Fibroblast of mammary gland (primary cell): Measurements from ENCODE around the gene MYO15A.
"Not testable (repeated sequence)": the region's sequence is repeated elsewhere in the genome, so short reads cannot be mapped to it uniquely, and the experiment has no call there.

Experiments used
- DNase-seq: peaks from one replicate; pipeline ENCODE4 v3.0.0-alpha.2; 2010; ENCODE audit warnings: low read depth
- H3K4me3 ChIP-seq: 2 replicates; pipeline ENCODE4 v1.5.1; 2011; ENCODE audit warnings: low read depth, mild to moderate bottlenecking, low read length, moderate library complexity; ENCODE audit not compliant: control insufficient read depth
- TF ChIP-seq, protein P1 (sequence below): conservative IDR thresholded peaks from 2 replicates; pipeline ENCODE4 v1.5.1; 2011; ENCODE audit warnings: low read depth, low read length, inconsistent platforms; ENCODE audit not compliant: control insufficient read depth, insufficient read depth

The MYO15A gene

DNA sequence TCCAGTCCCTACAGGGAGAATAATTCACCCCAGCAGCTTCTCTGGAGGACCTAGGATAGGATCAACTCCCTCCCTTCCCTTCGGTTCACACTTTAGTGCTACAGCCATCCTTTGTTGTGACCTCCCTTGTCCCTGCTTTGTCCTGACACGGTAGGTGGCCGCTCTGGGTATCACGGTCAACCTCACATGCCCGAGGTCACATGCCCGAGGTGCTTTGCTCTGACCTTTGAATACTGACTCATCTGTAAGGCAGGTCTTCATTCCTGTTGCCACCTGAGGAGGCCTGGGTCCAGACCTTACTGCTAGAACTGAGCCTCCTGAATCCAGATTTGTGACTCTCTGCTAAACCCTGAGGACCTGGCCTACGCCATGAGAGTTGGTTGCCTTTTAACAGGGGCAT lies 94.8 kb downstream of the MYO15A start:
- no peak for DNase-seq
- H3K4me3 ChIP-seq, result no peak overlapping the region
- TF ChIP-seq, protein P1, sequence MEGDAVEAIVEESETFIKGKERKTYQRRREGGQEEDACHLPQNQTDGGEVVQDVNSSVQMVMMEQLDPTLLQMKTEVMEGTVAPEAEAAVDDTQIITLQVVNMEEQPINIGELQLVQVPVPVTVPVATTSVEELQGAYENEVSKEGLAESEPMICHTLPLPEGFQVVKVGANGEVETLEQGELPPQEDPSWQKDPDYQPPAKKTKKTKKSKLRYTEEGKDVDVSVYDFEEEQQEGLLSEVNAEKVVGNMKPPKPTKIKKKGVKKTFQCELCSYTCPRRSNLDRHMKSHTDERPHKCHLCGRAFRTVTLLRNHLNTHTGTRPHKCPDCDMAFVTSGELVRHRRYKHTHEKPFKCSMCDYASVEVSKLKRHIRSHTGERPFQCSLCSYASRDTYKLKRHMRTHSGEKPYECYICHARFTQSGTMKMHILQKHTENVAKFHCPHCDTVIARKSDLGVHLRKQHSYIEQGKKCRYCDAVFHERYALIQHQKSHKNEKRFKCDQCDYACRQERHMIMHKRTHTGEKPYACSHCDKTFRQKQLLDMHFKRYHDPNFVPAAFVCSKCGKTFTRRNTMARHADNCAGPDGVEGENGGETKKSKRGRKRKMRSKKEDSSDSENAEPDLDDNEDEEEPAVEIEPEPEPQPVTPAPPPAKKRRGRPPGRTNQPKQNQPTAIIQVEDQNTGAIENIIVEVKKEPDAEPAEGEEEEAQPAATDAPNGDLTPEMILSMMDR, result no peak

DNA sequence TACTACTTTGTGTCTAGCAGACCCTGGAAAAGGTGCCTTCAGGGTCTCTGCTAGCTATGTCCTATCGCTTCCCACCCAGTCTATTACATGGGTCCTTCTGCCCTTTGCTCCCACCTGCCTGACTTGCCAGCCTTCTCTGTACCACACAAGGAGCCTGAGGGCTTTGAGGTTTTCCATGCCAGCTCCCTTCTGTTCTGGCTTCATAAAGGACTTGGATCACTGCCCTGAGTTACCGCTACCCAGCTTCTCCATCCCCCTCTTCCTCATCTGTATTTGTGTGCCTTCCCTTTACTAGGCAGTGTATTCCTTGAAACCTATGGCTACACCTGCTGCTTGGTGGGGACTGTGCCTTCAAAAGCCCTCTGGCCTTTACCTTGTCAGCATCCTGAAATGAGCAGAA lies 97.3 kb downstream of the MYO15A start:
- TF ChIP-seq, protein P1, result no peak
- DNase-seq, result no peak
- no peak overlapping the region for H3K4me3 ChIP-seq

DNA sequence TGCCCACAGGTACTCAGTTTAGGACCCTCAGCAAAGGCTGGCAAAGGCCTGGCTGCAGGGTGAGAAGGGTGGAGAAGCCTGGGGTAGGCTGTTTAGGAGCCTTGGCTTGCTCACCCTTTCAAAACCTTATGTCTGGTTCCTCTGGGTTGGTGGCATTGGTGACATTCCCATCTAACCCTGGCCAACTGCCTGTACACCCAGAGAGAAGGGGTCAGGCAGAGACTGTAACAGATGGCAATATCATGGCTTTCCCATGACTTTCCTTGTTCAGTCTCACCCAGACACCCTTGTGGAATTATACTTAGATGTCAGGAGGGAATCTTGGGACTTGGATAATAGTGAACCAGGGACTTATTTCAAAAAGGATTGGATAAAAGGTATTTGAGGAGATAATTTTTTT lies 98.4 kb downstream of the MYO15A start:
- DNase-seq, result no peak
- TF ChIP-seq, protein P1, result no peak
- H3K4me3 ChIP-seq, result no peak overlapping the region

DNA sequence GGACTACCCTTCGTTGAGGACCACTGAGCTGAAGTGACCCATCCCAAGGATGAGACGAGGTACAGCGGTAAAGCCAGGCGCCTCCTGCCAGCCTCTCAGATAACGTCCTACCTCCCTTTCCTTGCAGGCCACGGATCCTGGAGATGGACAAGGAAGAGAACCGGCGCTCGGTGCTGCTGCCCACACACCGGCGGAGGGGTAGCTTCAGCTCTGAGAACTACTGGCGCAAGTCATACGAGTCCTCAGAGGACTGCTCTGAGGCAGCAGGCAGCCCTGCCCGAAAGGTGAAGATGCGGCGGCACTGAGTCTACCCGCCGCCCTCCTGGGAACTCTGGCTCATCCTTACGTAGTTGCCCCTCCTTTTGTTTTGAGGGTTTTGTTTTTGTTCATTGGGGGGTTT lies 99.5 kb downstream of the MYO15A start:
- no peak for DNase-seq
- no peak overlapping the region for H3K4me3 ChIP-seq
- TF ChIP-seq, protein P1, result no peak

DNA sequence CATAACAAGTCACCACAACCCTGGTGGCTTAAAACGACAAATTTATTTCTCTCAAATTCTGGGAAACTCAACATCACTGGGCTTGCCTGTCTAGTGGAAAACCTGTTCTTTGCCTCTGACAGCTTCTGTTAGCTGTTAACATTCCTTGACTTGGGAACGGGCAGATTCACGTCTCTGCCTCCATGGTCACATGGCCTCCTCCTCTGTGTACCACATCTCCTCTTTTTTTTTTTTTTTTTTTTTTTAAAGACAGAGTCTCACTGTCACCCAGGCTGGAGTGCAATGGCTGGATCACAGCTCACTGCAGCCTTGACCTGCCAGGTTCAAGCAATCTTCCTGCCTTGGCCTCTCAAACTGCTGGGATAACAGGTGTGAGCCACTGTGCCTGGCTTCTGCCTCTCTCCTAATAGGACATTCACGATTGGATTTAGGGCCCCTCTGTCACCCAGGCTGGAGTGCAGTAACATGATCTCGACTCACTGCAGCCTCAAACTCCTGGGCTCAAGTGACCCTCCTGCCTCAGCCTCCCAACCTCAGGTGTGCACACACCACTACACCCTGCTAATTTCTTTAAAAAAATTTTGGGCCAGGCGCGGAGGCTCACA lies 105.2 kb downstream of the MYO15A start:
- H3K4me3 ChIP-seq, result no peak overlapping the region
- TF ChIP-seq, protein P1, result no peak
- DNase-seq, result no peak

DNA sequence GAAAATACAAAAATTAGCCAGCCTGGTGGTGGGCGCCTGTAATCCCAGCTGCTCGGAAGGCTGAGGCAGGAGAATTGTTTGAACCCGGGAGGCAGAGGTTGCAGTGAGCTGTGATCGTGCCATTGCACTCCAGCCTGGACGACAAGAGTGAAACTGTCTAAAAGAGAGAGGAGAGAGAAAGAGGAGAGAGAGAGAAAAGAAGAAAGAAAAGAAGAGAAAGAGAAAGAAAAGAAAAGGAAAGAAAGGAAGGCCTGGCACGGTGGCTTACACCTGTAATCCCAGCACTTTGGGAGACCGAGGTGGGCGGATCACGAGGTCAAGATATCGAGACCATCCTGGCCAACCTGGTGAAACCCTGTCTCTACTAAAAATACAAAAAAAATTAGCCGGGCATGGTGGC lies 108.3 kb downstream of the MYO15A start:
- not testable (repeated sequence) for DNase-seq, H3K4me3 ChIP-seq

DNA sequence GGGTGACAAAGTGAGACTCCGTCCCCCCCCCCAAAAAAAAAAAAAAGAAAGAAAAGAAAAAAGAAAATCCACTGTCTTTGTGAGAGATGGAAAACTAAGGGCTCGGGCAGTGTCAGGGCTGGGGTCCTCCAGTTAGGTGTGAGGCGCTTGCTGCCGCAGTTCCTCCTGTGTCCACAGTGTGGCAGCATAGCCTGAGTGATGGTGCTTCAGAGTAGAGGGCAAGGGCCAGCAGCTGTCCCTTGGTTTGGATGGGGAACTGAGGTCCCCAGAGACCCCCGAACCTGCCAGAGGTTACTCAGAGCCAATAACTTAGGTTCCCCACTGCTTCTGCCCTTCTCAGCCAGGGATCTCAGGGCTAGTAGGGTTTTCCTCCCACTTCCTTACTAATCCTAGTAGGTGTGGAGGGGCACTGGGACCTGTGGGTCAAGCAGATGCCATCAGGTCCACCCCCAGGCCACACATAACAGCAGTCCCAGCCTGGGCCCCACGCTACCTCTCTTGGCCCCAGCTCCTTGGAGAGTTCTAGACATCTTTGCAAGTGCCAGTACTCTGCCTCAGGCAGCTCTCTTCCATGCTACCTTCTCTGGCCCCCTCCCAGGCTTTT lies 109.0 kb downstream of the MYO15A start:
- DNase-seq, result peak; percentile 62
- no peak overlapping the region for H3K4me3 ChIP-seq
- TF ChIP-seq, protein P1, result peak; percentile 97
